Measurements from ENCODE around the gene ERBB4.

The ERBB4 gene

GRCh38 chr2:211649331-211649730, 889.3 kb downstream of the ERBB4 start:
- H3K4me3 ChIP-seq (ENCODE audit: low read length) = no peak overlapping the region
- DNase-seq (ENCODE audit: low read depth) = no peak
- TF ChIP-seq CTCF (conservative IDR thresholded peaks at IDR 0.05; ENCODE audit: low read length) = no peak

DNA sequence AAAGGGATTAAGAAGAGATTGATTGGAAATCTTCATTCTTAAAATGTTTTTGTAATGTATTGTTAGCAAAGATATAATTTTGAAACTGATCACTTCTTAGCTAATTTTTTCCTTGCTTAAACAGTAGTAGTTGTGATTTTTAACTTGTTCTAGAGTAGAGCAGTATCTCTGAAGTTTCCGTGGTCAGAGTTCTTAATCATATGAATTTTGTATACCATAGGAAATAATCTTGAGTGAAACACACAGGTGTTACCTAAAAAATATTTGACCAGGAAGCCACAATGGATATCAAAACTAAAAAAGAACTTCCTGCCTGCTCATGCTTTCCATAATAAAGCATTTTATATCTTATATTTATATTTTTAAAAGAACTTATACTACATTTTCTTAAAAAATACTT, 907.1 kb downstream of the ERBB4 start:
- no peak overlapping the region for H3K4me3 ChIP-seq (ENCODE audit: low read length)
- DNase-seq (ENCODE audit: low read depth) = no peak
- no peak for TF ChIP-seq CTCF (conservative IDR thresholded peaks at IDR 0.05; ENCODE audit: low read length)

DNA sequence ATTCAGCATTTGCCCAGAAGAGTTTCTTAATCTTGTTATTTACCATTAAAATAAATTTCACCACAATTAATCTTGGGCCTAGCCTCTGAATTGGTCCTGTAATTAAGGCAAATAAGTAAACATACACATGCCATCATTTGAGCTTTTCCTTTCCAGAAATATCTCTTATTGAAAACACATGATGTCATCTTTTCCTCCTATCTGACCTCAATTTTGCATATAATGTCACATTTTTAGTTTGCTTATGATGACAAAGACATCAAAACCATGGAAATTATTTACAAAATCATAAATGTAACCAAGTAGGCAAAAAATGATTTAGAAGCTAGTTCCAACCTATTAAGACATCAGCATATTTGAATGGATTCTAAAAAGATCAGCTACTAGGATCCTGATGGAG, 915.5 kb downstream of the ERBB4 start:
- no peak overlapping the region for H3K4me3 ChIP-seq (ENCODE audit: low read length)
- DNase-seq (ENCODE audit: low read depth) = no peak
- TF ChIP-seq CTCF (conservative IDR thresholded peaks at IDR 0.05; ENCODE audit: low read length) = no peak

DNA sequence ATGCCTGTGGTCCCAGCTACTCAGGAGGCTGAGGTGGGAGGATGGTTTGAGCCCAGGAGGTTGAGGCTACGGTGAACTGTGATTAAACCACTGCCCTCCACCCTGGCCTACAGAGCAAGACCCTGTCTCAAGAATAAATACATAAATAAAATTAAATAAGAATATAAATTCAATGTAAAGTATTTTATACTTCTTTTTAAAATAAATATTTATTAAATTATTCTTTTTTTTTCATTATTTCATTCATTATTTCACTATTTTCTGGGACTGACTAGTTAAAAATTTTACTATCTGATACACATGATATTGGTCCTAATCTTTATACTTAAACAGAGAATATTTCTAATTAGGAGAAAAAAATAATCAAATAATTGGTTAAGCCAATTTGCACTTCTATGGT, 917.6 kb downstream of the ERBB4 start:
- no peak for TF ChIP-seq CTCF (conservative IDR thresholded peaks at IDR 0.05; ENCODE audit: low read length)
- H3K4me3 ChIP-seq (ENCODE audit: low read length) = no peak overlapping the region
- DNase-seq (ENCODE audit: low read depth) = no peak

- TF ChIP-seq CTCF (conservative IDR thresholded peaks at IDR 0.05; ENCODE audit: low read length) = no peak
- H3K4me3 ChIP-seq (ENCODE audit: low read length) = no peak overlapping the region
- no peak for DNase-seq (ENCODE audit: low read depth)
Observed at GRCh38 chr2:211617803-211618202, 920.8 kb downstream of the ERBB4 start.

GRCh38 chr2:211611621-211612020, 927.0 kb downstream of the ERBB4 start:
- no peak for DNase-seq (ENCODE audit: low read depth)
- no peak overlapping the region for H3K4me3 ChIP-seq (ENCODE audit: low read length)
- TF ChIP-seq CTCF (conservative IDR thresholded peaks at IDR 0.05; ENCODE audit: low read length) = no peak

GRCh38 chr2:211611061-211611518, 927.5 kb downstream of the ERBB4 start:
- no peak for TF ChIP-seq CTCF (conservative IDR thresholded peaks at IDR 0.05; ENCODE audit: low read length)
- DNase-seq (ENCODE audit: low read depth) = no peak
- no peak overlapping the region for H3K4me3 ChIP-seq (ENCODE audit: low read length)
